ENCODE results near the gene PPT2.

DNA sequence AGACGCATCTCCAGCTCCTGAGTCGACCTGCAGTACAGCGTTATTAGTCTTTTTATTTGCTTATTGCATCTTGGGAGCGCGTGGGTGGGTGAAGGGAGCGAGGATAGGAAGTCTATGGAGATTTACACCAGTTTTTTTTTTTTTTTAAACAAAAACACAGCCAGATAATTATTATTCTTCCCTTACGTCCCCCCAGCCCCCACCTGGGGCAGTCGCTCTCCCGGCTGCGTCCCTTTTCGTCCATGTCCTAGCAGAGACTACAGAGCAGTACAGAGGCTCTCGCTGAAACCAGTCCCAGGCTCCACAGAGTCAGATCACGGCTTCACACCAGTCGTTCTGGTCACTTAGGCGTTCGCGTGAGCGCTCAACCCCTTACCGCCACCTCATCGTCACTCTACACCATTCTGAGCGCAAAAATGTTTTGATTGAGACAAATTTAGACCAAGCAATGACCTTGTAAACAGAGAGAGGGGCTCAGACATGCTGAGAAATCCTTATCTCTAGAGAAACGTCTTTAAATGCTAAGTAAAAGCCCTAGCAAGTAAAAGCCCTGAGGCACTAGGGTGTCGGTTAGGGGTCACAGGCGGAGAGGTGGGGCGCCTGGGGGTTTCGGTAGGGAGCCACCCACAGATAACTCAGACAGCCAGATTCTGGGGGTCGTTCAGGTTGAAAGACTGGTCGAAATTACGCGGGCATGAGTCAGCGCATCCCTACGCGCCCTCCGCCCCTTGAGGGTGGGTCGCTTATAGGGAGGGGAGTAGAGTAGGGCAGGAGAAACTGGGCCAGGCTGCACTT lies 975 bp upstream of the PPT2 start:
- TF ChIP-seq, protein P1, sequence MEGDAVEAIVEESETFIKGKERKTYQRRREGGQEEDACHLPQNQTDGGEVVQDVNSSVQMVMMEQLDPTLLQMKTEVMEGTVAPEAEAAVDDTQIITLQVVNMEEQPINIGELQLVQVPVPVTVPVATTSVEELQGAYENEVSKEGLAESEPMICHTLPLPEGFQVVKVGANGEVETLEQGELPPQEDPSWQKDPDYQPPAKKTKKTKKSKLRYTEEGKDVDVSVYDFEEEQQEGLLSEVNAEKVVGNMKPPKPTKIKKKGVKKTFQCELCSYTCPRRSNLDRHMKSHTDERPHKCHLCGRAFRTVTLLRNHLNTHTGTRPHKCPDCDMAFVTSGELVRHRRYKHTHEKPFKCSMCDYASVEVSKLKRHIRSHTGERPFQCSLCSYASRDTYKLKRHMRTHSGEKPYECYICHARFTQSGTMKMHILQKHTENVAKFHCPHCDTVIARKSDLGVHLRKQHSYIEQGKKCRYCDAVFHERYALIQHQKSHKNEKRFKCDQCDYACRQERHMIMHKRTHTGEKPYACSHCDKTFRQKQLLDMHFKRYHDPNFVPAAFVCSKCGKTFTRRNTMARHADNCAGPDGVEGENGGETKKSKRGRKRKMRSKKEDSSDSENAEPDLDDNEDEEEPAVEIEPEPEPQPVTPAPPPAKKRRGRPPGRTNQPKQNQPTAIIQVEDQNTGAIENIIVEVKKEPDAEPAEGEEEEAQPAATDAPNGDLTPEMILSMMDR (IDR thresholded peaks at IDR 0.05; ENCODE audit: control extremely low read depth in 1 of 3, insufficient read depth in 1 of 3, low read depth in 1 of 3, low read length in 3 of 3): no peak
- no peak for TF ChIP-seq CBX5 (IDR thresholded peaks at IDR 0.05; ENCODE audit: low read depth, low read length)
- TF ChIP-seq POLR2A (IDR thresholded peaks at IDR 0.05; ENCODE audit: control extremely low read depth in 1 of 2, low read depth in 2 of 2, low read length in 2 of 2): no peak
- no peak for TF ChIP-seq EGR1 (IDR thresholded peaks at IDR 0.05; ENCODE audit: borderline replicate concordance, low read depth, low read length)

Measured in H1 (cell line).